HepG2 (cell line): ENCODE data around the gene SUSD3. TPM values are rescaled to one million over a fixed set of nuclear protein-coding genes. Genes with fewer than 3 reads are reported as not detected.

Experiments used
- CHD4 ChIP-seq: fragments of 200-600 bp; sonication (generic); IDR thresholded peaks from 2 replicates; pipeline ENCODE4 v1.7.0; 2017; ENCODE audit warnings: mild to moderate bottlenecking, low read length, borderline replicate concordance
- GLMP ChIP-seq: sonication (generic); formaldehyde crosslinking; IDR thresholded peaks from 2 replicates; pipeline ENCODE4 v1.9.0; 2021; ENCODE audit warnings: missing genetic modification reagents, mild to moderate bottlenecking, borderline replicate concordance
- HNF4G ChIP-seq, 2 experiments: sonication (generic) in 1 of 2; formaldehyde crosslinking in 1 of 2; IDR thresholded peaks; 2 replicates each; pipeline versions ENCODE4 v1.4.0 to v1.6.1; 2011 to 2020; ENCODE audit warnings: borderline replicate concordance in 2 of 2, low read depth in 2 of 2, mild to moderate bottlenecking in 2 of 2, low read length in 1 of 2, missing genetic modification reagents in 1 of 2, moderate library complexity in 1 of 2
- LCORL ChIP-seq, 2 experiments: fragments of 450-650 bp in 1 of 2; sonication (generic) in 1 of 2; formaldehyde crosslinking in 1 of 2; IDR thresholded peaks; 2 replicates each; pipeline versions ENCODE4 v1.5.0 to v1.6.1; 2017 to 2020; ENCODE audit warnings: antibody characterized with exemption in 1 of 2, missing genetic modification reagents in 1 of 2
- PAXIP1 ChIP-seq: sonication (generic); formaldehyde crosslinking; conservative IDR thresholded peaks from 2 replicates; pipeline ENCODE4 v1.4.0; 2020; ENCODE audit warnings: mild to moderate bottlenecking, missing genetic modification reagents, moderate library complexity
- RFX3 ChIP-seq: IDR thresholded peaks from 2 replicates; pipeline ENCODE4 v1.6.1; 2016; ENCODE audit warnings: missing biosample characterization, missing genetic modification reagents
- SRSF1 ChIP-seq: fragments of 200-400 bp; formaldehyde crosslinking; optimal IDR thresholded peaks from 2 replicates; pipeline ENCODE3; 2017; ENCODE audit warnings: mild to moderate bottlenecking, low read depth, low read length, moderate library complexity
- THAP7 ChIP-seq: sonication (generic); formaldehyde crosslinking; IDR thresholded peaks from 2 replicates; pipeline ENCODE4 v1.8.1; 2023; ENCODE audit warnings: mild to moderate bottlenecking, missing genetic modification reagents
- U2AF2 ChIP-seq: fragments of 200-400 bp; formaldehyde crosslinking; IDR thresholded peaks from 2 replicates; pipeline ENCODE4 v1.6.1; 2017; ENCODE audit warnings: low read depth, mild to moderate bottlenecking, low read length
- YEATS4 ChIP-seq: sonication (generic); formaldehyde crosslinking; IDR thresholded peaks from 2 replicates; pipeline ENCODE4 v1.4.0; 2020; ENCODE audit warnings: missing genetic modification reagents, borderline replicate concordance
- ZBTB14 ChIP-seq: sonication (generic); formaldehyde crosslinking; IDR thresholded peaks from 2 replicates; pipeline ENCODE4 v1.4.0; 2020; ENCODE audit warnings: missing genetic modification reagents
- ZNF335 ChIP-seq: sonication (generic); formaldehyde crosslinking; IDR thresholded peaks from 2 replicates; pipeline ENCODE4 v1.4.0; 2020; ENCODE audit warnings: missing genetic modification reagents
- ZNF569 ChIP-seq: sonication (generic); formaldehyde crosslinking; IDR thresholded peaks from 2 replicates; pipeline ENCODE4 v1.5.0; 2020; ENCODE audit warnings: mild to moderate bottlenecking, missing genetic modification reagents, moderate library complexity, borderline replicate concordance
- ZNF572 ChIP-seq: sonication (generic); formaldehyde crosslinking; IDR thresholded peaks from 2 replicates; pipeline ENCODE4 v1.5.1; 2020; ENCODE audit warnings: mild to moderate bottlenecking, missing genetic modification reagents
- ZNF614 ChIP-seq: IDR thresholded peaks from 2 replicates; pipeline ENCODE4 v1.6.1; 2018; ENCODE audit warnings: missing biosample characterization, missing genetic modification reagents, inconsistent platforms, borderline replicate concordance
- polyA plus RNA-seq, 8 experiments: library from polyadenylated mRNA; depleted of rRNA in 3 of 8; stranded (reverse) in 7 of 8; unstranded in 1 of 8; fragments of >200 nt; fragmentation: Illumina TruSeq in 4 of 8; extraction: Trizol in 4 of 8; gene quantifications; 2 replicates each; pipeline versions ENCODE4 v1.2.1 to v1.2.3, GENCODE V29; 2011 to 2016; ENCODE audit warnings: low read depth in 4 of 8, missing spikeins in 1 of 8, mixed read lengths in 1 of 8; ENCODE audit not compliant: insufficient read depth in 1 of 8
- total RNA-seq, 5 experiments: library from RNA; depleted of rRNA; stranded (reverse); fragments of >200 nt; fragmentation: Illumina TruSeq; extraction: Trizol; gene quantifications; 2 replicates each; pipeline ENCODE4 v1.2.3, GENCODE V29; 2016; ENCODE audit warnings: low read depth in 1 of 5
- TF ChIP-seq, protein P1 (sequence below): sonication (generic); formaldehyde crosslinking; IDR thresholded peaks from 2 replicates; pipeline ENCODE4 v1.4.0; 2020; ENCODE audit warnings: mild to moderate bottlenecking, missing genetic modification reagents, borderline replicate concordance

Gene SUSD3
- total and polyA plus RNA-seq, 2 of the 13 experiments (the other 11 are each of a cell fraction or from before 2014, with no cell fraction given), result 7.0 to 9.1 TPM

DNA sequence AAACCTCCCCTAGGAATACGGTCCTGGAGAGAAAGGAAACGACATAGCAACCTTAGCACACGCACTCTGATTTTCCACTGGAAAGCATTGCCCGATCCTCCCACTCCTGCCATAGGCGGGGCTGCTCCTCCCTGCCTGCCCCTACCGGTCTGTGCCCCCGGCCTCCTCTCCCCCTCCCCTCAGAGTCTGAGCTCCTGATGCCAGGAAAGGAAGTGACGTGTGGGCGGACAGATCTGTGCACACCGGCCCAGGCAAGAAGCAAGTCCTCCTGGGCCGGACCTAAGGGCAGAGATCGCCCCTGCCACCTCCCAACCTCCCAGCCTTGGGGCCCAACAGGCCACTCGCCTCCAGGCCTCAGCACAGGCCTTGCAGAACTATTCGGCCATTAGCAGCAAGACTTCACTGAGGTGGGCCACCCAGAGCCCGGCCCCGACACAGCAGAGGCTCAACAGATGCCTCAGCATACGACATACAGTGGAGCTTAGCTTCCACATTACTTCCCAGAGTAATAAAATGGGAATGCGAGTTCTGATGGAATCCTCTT is 68.4 kb downstream of the SUSD3 start (continued):
- TF ChIP-seq, protein P1, sequence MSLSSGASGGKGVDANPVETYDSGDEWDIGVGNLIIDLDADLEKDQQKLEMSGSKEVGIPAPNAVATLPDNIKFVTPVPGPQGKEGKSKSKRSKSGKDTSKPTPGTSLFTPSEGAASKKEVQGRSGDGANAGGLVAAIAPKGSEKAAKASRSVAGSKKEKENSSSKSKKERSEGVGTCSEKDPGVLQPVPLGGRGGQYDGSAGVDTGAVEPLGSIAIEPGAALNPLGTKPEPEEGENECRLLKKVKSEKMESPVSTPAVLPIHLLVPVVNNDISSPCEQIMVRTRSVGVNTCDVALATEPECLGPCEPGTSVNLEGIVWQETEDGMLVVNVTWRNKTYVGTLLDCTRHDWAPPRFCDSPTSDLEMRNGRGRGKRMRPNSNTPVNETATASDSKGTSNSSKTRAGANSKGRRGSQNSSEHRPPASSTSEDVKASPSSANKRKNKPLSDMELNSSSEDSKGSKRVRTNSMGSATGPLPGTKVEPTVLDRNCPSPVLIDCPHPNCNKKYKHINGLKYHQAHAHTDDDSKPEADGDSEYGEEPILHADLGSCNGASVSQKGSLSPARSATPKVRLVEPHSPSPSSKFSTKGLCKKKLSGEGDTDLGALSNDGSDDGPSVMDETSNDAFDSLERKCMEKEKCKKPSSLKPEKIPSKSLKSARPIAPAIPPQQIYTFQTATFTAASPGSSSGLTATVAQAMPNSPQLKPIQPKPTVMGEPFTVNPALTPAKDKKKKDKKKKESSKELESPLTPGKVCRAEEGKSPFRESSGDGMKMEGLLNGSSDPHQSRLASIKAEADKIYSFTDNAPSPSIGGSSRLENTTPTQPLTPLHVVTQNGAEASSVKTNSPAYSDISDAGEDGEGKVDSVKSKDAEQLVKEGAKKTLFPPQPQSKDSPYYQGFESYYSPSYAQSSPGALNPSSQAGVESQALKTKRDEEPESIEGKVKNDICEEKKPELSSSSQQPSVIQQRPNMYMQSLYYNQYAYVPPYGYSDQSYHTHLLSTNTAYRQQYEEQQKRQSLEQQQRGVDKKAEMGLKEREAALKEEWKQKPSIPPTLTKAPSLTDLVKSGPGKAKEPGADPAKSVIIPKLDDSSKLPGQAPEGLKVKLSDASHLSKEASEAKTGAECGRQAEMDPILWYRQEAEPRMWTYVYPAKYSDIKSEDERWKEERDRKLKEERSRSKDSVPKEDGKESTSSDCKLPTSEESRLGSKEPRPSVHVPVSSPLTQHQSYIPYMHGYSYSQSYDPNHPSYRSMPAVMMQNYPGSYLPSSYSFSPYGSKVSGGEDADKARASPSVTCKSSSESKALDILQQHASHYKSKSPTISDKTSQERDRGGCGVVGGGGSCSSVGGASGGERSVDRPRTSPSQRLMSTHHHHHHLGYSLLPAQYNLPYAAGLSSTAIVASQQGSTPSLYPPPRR (CRISPR knock-in tag), result peak; percentile 78
- TF ChIP-seq ZNF569 (no peak), RFX3 (CRISPR knock-in tag) (no peak), CHD4 (no peak), GLMP (CRISPR knock-in tag) (no peak), ZNF335 (CRISPR knock-in tag) (no peak), PAXIP1 (CRISPR knock-in tag) (peak; percentile 86), ZNF614 (CRISPR knock-in tag) (no peak), U2AF2 (no peak), LCORL (IDR thresholded peaks at IDR 0.05) (no peak), LCORL (CRISPR knock-in tag; IDR thresholded peaks at IDR 0.05) (0 out of 2 replicates have a peak, but pooled peaks have one; percentile 41), ZBTB14 (CRISPR knock-in tag) (no peak), THAP7 (no peak), SRSF1 (no peak), ZNF572 (CRISPR knock-in tag) (peak; percentile 80; the same call in 1 of the 2 replicates), YEATS4 (peak; percentile 28; the same call in 1 of the 2 replicates), HNF4G (IDR thresholded peaks at IDR 0.05; ENCODE audit: borderline replicate concordance, low read depth, low read length) (peak; percentile 75), HNF4G (CRISPR knock-in tag; IDR thresholded peaks at IDR 0.05; ENCODE audit: borderline replicate concordance, low read depth) (peak; percentile 78)
